HepG2 (cell line): Measurements from ENCODE around the gene STARD13. TPM values are rescaled to one million over a fixed set of nuclear protein-coding genes. Genes with fewer than 3 reads are reported as not detected.
A peak's percentile ranks its signal among the peaks of the same experiment; 100 is the strongest.

Experiments
- ATAC-seq: fragments of 200-7000 bp; cut with Tn5 transposase; 3 replicates; pipeline ENCODE4 v1.9.1; 2020; ENCODE audit warnings: mild to moderate bottlenecking, moderate library complexity
- BruUV-seq: library from RNA; stranded (reverse); fragments of 400-500 nt; replicated peaks from 2 replicates; lab custom pipeline; 2021; lab: Mats Ljungman, UMichigan
- CTCF ChIA-PET: fragments of 300-600 bp; formaldehyde crosslinking; extraction: SDS; loops from one replicate; lab custom pipeline; 2021; ENCODE audit warnings: low total read pairs, inconsistent platforms, low intra/inter-chr PET ratio; lab: Yijun Ruan, JAX
- POLR2A ChIA-PET: fragments of 350-600 bp; sonication (Branson Sonifier 250); formaldehyde crosslinking; loops from one replicate; lab custom pipeline; 2020; ENCODE audit warnings: antibody characterized with exemption, inconsistent platforms; lab: Yijun Ruan, JAX
- DNase-seq: peaks from one replicate; pipeline ENCODE4 v3.0.0-alpha.2; 2015; ENCODE audit warnings: low spot score
- FAIRE-seq: peaks from 3 replicates; lab custom pipeline; 2011; peaks lifted over from hg19 to GRCh38; lab: Jason Lieb, UNC
- H2AFZ ChIP-seq: one replicate; pipeline ENCODE4 v1.6.1; 2011; ENCODE audit warnings: low read length, inconsistent platforms
- H3K27ac ChIP-seq: fragments of 300-600 bp; 3 replicates; pipeline ENCODE4 v1.8.0; 2011; ENCODE audit warnings: mixed run types, mild to moderate bottlenecking, mixed read lengths, low read length, inconsistent platforms; ENCODE audit not compliant: insufficient read depth; ENCODE audit errors: extremely low read length
- H3K27me3 ChIP-seq, 2 experiments: fragments of 200-600 bp in 1 of 2; 2 replicates in 1 of 2; 3 replicates in 1 of 2; pipeline versions ENCODE4 v1.6.0 to v1.8.0; 2011; ENCODE audit warnings: low read length in 2 of 2, mild to moderate bottlenecking in 2 of 2, moderate library complexity in 2 of 2, inconsistent platforms in 1 of 2; ENCODE audit not compliant: insufficient read depth in 2 of 2, control insufficient read depth in 1 of 2
- H3K36me3 ChIP-seq, 2 experiments: fragments of 200-600 bp in 1 of 2; replicated peaks in 1 of 2; 2 replicates in 1 of 2; 3 replicates in 1 of 2; pipeline versions ENCODE4 v1.5.1 to v1.8.0; 2011; ENCODE audit warnings: low read length in 2 of 2, inconsistent platforms in 1 of 2; ENCODE audit not compliant: insufficient read depth in 2 of 2, control insufficient read depth in 1 of 2
- H3K4me1 ChIP-seq: 2 replicates; pipeline ENCODE4 v1.5.1; 2012; ENCODE audit warnings: low read length, inconsistent platforms; ENCODE audit not compliant: insufficient read depth
- H3K4me2 ChIP-seq: 2 replicates; pipeline ENCODE4 v1.6.0; 2011; ENCODE audit warnings: low read depth, low read length, inconsistent platforms
- H3K4me3 ChIP-seq, 3 experiments: fragments of 200-600 bp in 1 of 3; sonication (generic), shearing (Covaris generic) in 1 of 3; replicated peaks in 1 of 3; 2 replicates each; pipeline ENCODE4 v1.5.1; 2011 to 2016; ENCODE audit warnings: low read length in 3 of 3, inconsistent platforms in 2 of 3, low read depth in 2 of 3, mild to moderate bottlenecking in 2 of 3, control low read depth in 1 of 3, mixed read lengths in 1 of 3; ENCODE audit not compliant: insufficient read depth in 1 of 3
- H3K79me2 ChIP-seq: one replicate; pipeline ENCODE4 v1.6.1; 2011; ENCODE audit warnings: low read length, inconsistent platforms; ENCODE audit not compliant: insufficient read depth
- H3K9ac ChIP-seq: 2 replicates; pipeline ENCODE4 v1.6.0; 2011; ENCODE audit warnings: mild to moderate bottlenecking, low read depth, low read length, inconsistent platforms; ENCODE audit not compliant: insufficient read depth
- H3K9me3 ChIP-seq: 2 replicates; pipeline ENCODE4 v1.5.1; 2012; ENCODE audit warnings: mild to moderate bottlenecking, low read length
- H4K20me1 ChIP-seq: 2 replicates; pipeline ENCODE4 v1.6.0; 2011; ENCODE audit warnings: inconsistent platforms, mild to moderate bottlenecking, low read length, moderate library complexity; ENCODE audit not compliant: insufficient read depth
- CEBPG ChIP-seq: IDR thresholded peaks from 2 replicates; pipeline ENCODE4 v1.6.1; 2016
- CENPX ChIP-seq: sonication (generic); formaldehyde crosslinking; IDR thresholded peaks from 2 replicates; pipeline ENCODE4 v1.9.0; 2021; ENCODE audit warnings: mild to moderate bottlenecking, missing genetic modification reagents, moderate library complexity
- DMAP1 ChIP-seq: IDR thresholded peaks from 2 replicates; pipeline ENCODE4 v1.6.1; 2016
- NCOA2 ChIP-seq: sonication (generic); formaldehyde crosslinking; IDR thresholded peaks from 2 replicates; pipeline ENCODE4 v1.8.0; 2022; ENCODE audit warnings: inconsistent platforms
- PPARG ChIP-seq: conservative IDR thresholded peaks from 2 replicates; pipeline ENCODE4 v1.6.1; 2016; ENCODE audit warnings: missing biosample characterization, missing genetic modification reagents
- SOX13 ChIP-seq, 3 experiments: fragments of 450-650 bp in 1 of 3; sonication (generic) in 1 of 3; formaldehyde crosslinking in 1 of 3; IDR thresholded peaks in 2 of 3; conservative IDR thresholded peaks in 1 of 3; 2 replicates each; pipeline versions ENCODE4 v1.5.0 to v1.6.1; 2016 to 2020; ENCODE audit warnings: antibody characterized with exemption in 1 of 3, mild to moderate bottlenecking in 1 of 3, missing compliant biosample characterization in 1 of 3, missing genetic modification reagents in 1 of 3, moderate library complexity in 1 of 3
- SOX5 ChIP-seq: IDR thresholded peaks from 2 replicates; pipeline ENCODE4 v1.6.1; 2016; ENCODE audit warnings: borderline replicate concordance
- SP5 ChIP-seq: IDR thresholded peaks from 2 replicates; pipeline ENCODE4 v1.6.1; 2016; ENCODE audit warnings: low read depth, borderline replicate concordance
- TEAD3 ChIP-seq: optimal IDR thresholded peaks from 2 replicates; pipeline ENCODE3; 2016; ENCODE audit warnings: borderline replicate concordance
- ZFP82 ChIP-seq: sonication (generic); formaldehyde crosslinking; IDR thresholded peaks from 2 replicates; pipeline ENCODE4 v1.5.1; 2020; ENCODE audit warnings: mild to moderate bottlenecking, missing genetic modification reagents, borderline replicate concordance
- ZIK1 ChIP-seq: sonication (generic); formaldehyde crosslinking; IDR thresholded peaks from 2 replicates; pipeline ENCODE4 v1.5.0; 2020; ENCODE audit warnings: mild to moderate bottlenecking, low read depth, missing genetic modification reagents, borderline replicate concordance
- ZNF563 ChIP-seq: sonication (generic); formaldehyde crosslinking; IDR thresholded peaks from 2 replicates; pipeline ENCODE4 v1.8.0; 2022; ENCODE audit warnings: mild to moderate bottlenecking, moderate library complexity, missing genetic modification reagents
- ZNF570 ChIP-seq: sonication (generic); formaldehyde crosslinking; IDR thresholded peaks from 2 replicates; pipeline ENCODE4 v1.4.0; 2020; ENCODE audit warnings: mild to moderate bottlenecking, missing genetic modification reagents, borderline replicate concordance
- ZNF589 ChIP-seq: sonication (generic); formaldehyde crosslinking; conservative IDR thresholded peaks from 2 replicates; pipeline ENCODE4 v1.8.0; 2022; ENCODE audit warnings: mild to moderate bottlenecking, moderate library complexity, missing genetic modification reagents
- ZNF616 ChIP-seq: sonication (generic); formaldehyde crosslinking; IDR thresholded peaks from 2 replicates; pipeline ENCODE4 v1.5.0; 2020; ENCODE audit warnings: low read depth, mild to moderate bottlenecking, missing genetic modification reagents
- ZNF781 ChIP-seq: sonication (generic); formaldehyde crosslinking; IDR thresholded peaks from 2 replicates; pipeline ENCODE4 v1.5.1; 2020; ENCODE audit warnings: borderline replicate concordance, mild to moderate bottlenecking, missing genetic modification reagents; ENCODE audit errors: not compliant biosample characterization
- ZSCAN21 ChIP-seq: sonication (generic); formaldehyde crosslinking; IDR thresholded peaks from 2 replicates; pipeline ENCODE4 v1.8.0; 2022; ENCODE audit warnings: mild to moderate bottlenecking, missing genetic modification reagents, moderate library complexity, borderline replicate concordance
- WGBS: methylation state at CpG from one replicate; pipeline ENCODE4 v1.1.6; 2017; ENCODE audit warnings: low lambda C conversion rate; 5-methylcytosine and 5-hydroxymethylcytosine counted together
- in situ Hi-C: cut with HindIII; loops from 2 replicates; pipeline ENCODE4 v1.10.0; 2017; ENCODE audit warnings: low pct_unique_long_range_greater_than_20kb; ENCODE audit not compliant: extremely low pct_ligation_motif_present
- intact Hi-C: fragments of 100-400 bp; cut with micrococcal nuclease; formaldehyde crosslinking; loops from one replicate; pipeline ENCODE4 v1.10.0; 2022; ENCODE audit not compliant: unreplicated experiment
- polyA plus RNA-seq, 8 experiments: library from polyadenylated mRNA; depleted of rRNA in 3 of 8; stranded (reverse) in 7 of 8; unstranded in 1 of 8; fragments of >200 nt; fragmentation: Illumina TruSeq in 4 of 8; extraction: Trizol in 4 of 8; gene quantifications; 2 replicates each; pipeline versions ENCODE4 v1.2.1 to v1.2.3, GENCODE V29; 2011 to 2016; ENCODE audit warnings: low read depth in 4 of 8, missing spikeins in 1 of 8, mixed read lengths in 1 of 8; ENCODE audit not compliant: insufficient read depth in 1 of 8
- total RNA-seq, 5 experiments: library from RNA; depleted of rRNA; stranded (reverse); fragments of >200 nt; fragmentation: Illumina TruSeq; extraction: Trizol; gene quantifications; 2 replicates each; pipeline ENCODE4 v1.2.3, GENCODE V29; 2016; ENCODE audit warnings: low read depth in 1 of 5
- TF ChIP-seq, protein P1 (sequence below): sonication (generic); formaldehyde crosslinking; IDR thresholded peaks from 2 replicates; pipeline ENCODE4 v1.4.0; 2020; ENCODE audit warnings: missing genetic modification reagents, borderline replicate concordance
- TF ChIP-seq, protein P2 (sequence below): sonication (generic); formaldehyde crosslinking; IDR thresholded peaks from 2 replicates; pipeline ENCODE4 v1.5.0; 2020; ENCODE audit warnings: missing genetic modification reagents
- TF ChIP-seq, protein P3 (sequence below): sonication (generic); formaldehyde crosslinking; IDR thresholded peaks from 2 replicates; pipeline ENCODE4 v1.4.0; 2020; ENCODE audit warnings: mild to moderate bottlenecking, low read depth, missing genetic modification reagents
- TF ChIP-seq, protein P4 (sequence below): sonication (generic); formaldehyde crosslinking; IDR thresholded peaks from 2 replicates; pipeline ENCODE4 v1.5.0; 2020; ENCODE audit warnings: missing genetic modification reagents

Gene STARD13
- total and polyA plus RNA-seq, 2 of the 13 experiments (the other 11 are each of a cell fraction or from before 2014, with no cell fraction given): 12.8 to 14.3 TPM

DNA sequence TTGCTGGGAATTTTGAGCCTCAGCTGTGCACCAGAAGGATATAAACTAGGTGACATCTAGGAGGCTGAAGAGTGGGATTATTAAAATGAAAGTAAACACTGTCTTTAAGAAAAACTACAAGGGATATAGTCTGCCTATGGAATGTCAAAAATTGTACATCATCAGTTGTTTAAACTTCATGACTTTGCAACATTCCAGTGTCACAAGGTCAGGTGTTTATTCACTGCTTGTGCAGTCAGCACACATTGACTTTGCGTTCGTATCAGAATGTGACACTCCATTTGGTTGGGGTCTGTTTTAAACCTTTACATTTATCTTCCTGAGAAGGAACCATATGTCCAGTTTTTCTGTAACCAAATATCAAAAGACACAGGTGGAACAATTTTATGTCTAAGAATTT lies 183.7 kb downstream of the STARD13 start (continued):
- TF ChIP-seq, protein P1, sequence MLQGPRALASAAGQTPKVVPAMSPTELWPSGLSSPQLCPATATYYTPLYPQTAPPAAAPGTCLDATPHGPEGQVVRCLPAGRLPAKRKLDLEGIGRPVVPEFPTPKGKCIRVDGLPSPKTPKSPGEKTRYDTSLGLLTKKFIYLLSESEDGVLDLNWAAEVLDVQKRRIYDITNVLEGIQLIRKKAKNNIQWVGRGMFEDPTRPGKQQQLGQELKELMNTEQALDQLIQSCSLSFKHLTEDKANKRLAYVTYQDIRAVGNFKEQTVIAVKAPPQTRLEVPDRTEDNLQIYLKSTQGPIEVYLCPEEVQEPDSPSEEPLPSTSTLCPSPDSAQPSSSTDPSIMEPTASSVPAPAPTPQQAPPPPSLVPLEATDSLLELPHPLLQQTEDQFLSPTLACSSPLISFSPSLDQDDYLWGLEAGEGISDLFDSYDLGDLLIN (CRISPR knock-in tag): no peak
- TF ChIP-seq, protein P2, sequence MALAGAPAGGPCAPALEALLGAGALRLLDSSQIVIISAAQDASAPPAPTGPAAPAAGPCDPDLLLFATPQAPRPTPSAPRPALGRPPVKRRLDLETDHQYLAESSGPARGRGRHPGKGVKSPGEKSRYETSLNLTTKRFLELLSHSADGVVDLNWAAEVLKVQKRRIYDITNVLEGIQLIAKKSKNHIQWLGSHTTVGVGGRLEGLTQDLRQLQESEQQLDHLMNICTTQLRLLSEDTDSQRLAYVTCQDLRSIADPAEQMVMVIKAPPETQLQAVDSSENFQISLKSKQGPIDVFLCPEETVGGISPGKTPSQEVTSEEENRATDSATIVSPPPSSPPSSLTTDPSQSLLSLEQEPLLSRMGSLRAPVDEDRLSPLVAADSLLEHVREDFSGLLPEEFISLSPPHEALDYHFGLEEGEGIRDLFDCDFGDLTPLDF (CRISPR knock-in tag): no peak
- no peak for TF ChIP-seq SP5 (CRISPR knock-in tag)
- TF ChIP-seq SOX13 (IDR thresholded peaks at IDR 0.05): no peak
- peak in 1 of 2 experiments; percentile 56; a peak in 2 of 4 replicates for TF ChIP-seq SOX13 (CRISPR knock-in tag; conservative IDR thresholded peaks at IDR 0.05 in 1 of 2, IDR thresholded peaks at IDR 0.05 in 1 of 2)
- TF ChIP-seq DMAP1 (CRISPR knock-in tag): 0 out of 2 replicates have a peak, but pooled peaks have one; percentile 29
- peak; percentile 93 for TF ChIP-seq TEAD3
- TF ChIP-seq SOX5: peak; percentile 34; the same call in 1 of the 2 replicates
- peak; percentile 32; the same call in 1 of the 2 replicates for TF ChIP-seq NCOA2 (CRISPR knock-in tag)
- TF ChIP-seq ZFP82: no peak
- peak; percentile 43; the same call in 1 of the 2 replicates for TF ChIP-seq CEBPG (CRISPR knock-in tag)

DNA sequence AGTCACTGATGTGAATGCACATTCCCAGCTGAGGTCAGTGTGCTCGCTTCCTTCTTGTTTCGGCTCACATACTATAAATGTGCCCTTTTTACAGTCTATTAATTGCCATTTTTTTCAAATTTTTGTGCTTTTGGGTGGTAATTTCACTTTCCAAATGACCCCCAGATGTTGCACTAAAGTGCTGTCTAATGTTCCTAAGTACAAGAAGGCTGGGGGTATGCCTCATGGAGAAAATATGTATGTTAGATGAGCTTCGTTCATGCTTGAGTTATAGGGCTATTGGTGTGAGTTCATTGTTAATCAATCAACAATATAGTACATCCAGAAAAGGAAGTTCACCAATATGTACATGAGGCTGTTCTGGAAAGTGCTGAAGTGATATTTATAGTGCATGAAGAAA lies 184.7 kb downstream of the STARD13 start:
- no peak for DNase-seq
- Histone ChIP-seq H3K79me2 (no peaks in the 10 kb centered on the region), H3K4me2 (no peak overlapping the region), H3K27ac (no peak overlapping the region), H3K9me3 (no peaks in the 10 kb centered on the region), H3K27me3 (no peaks in the 10 kb centered on the region), H3K9ac (no peak overlapping the region), H3K4me3 (no peak overlapping the region), H4K20me1 (no peaks in the 10 kb centered on the region), H3K36me3 (peaks cover 0 to 11% of the 10 kb centered on the region in 2 experiments; a peak in 4 of 5 replicates), H2AFZ (no peak overlapping the region), H3K4me1 (peaks cover 13% of the 10 kb centered on the region)
- BruUV-seq: no TSS peak
- ChIA-PET CTCF (no interaction called here), POLR2A (no interaction called here)
- FAIRE-seq: no peak
- in situ Hi-C loops: no loop called here
- WGBS: 94% methylated on average over 3 of the region's 3 CpGs
- intact Hi-C loops: no loop called here
- no peak for ATAC-seq
- TF ChIP-seq CENPX (CRISPR knock-in tag) (no peak), ZIK1 (no peak), PPARG (CRISPR knock-in tag) (no peak), ZNF589 (CRISPR knock-in tag) (no peak), ZNF570 (CRISPR knock-in tag) (no peak), TEAD3 (no peak), ZNF781 (CRISPR knock-in tag) (no peak), ZNF616 (CRISPR knock-in tag) (no peak), ZNF563 (CRISPR knock-in tag) (no peak), ZSCAN21 (CRISPR knock-in tag) (no peak)
- TF ChIP-seq, protein P3, sequence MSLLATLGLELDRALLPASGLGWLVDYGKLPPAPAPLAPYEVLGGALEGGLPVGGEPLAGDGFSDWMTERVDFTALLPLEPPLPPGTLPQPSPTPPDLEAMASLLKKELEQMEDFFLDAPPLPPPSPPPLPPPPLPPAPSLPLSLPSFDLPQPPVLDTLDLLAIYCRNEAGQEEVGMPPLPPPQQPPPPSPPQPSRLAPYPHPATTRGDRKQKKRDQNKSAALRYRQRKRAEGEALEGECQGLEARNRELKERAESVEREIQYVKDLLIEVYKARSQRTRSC: no peak
- TF ChIP-seq, protein P4, sequence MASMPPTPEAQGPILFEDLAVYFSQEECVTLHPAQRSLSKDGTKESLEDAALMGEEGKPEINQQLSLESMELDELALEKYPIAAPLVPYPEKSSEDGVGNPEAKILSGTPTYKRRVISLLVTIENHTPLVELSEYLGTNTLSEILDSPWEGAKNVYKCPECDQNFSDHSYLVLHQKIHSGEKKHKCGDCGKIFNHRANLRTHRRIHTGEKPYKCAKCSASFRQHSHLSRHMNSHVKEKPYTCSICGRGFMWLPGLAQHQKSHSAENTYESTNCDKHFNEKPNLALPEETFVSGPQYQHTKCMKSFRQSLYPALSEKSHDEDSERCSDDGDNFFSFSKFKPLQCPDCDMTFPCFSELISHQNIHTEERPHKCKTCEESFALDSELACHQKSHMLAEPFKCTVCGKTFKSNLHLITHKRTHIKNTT (CRISPR knock-in tag): no peak
